ENCODE results near the gene GZF1.

The GZF1 gene

GRCh38 chr20:23410916-23411695 is 49.1 kb downstream of the GZF1 start:
- DNase-seq, result no peak

GRCh38 chr20:23412026-23412425 is 50.0 kb downstream of the GZF1 start:
- DNase-seq, result peak; percentile 52

GRCh38 chr20:23413862-23414422 is 52.0 kb downstream of the GZF1 start:
- no peak for DNase-seq

GRCh38 chr20:23414526-23415188 is 52.7 kb downstream of the GZF1 start:
- no peak for DNase-seq

GRCh38 chr20:23415555-23415954 is 53.6 kb downstream of the GZF1 start:
- no peak for DNase-seq

- DNase-seq, result no peak
Observed at GRCh38 chr20:23415959-23416583, 54.1 kb downstream of the GZF1 start.

GRCh38 chr20:23417861-23418260 is 55.9 kb downstream of the GZF1 start:
- peak; percentile 8 for DNase-seq

- no peak for DNase-seq
Observed at GRCh38 chr20:23419657-23419994, 57.6 kb downstream of the GZF1 start.

- peak; percentile 80 for DNase-seq
Observed at GRCh38 chr20:23419995-23420901, 58.3 kb downstream of the GZF1 start.

GRCh38 chr20:23420943-23421931 is 59.3 kb downstream of the GZF1 start, which contains the start of gene NAPB:
Gene NAPB (minus strand): TSS chr20:23421488. CDS start chr20:23421402, 86 bp downstream.
- peak; percentile 96 for DNase-seq

Measured in OCI-M1 (cell line).